HG03045 (cell line): ENCODE results near the gene TDRD12.
"Not testable (repeated sequence)": the region's sequence is repeated elsewhere in the genome, so short reads cannot be mapped to it uniquely, and the experiment has no call there.

Source experiments
- ATAC-seq: cut with Tn5 transposase; IDR thresholded peaks from one replicate; pipeline ENCODE4 v1.9.1; 2021; ENCODE audit warnings: mild to moderate bottlenecking, moderate library complexity; ENCODE audit not compliant: unreplicated experiment

Gene TDRD12

GRCh38 chr19:32829345-32829896 lies 109.9 kb downstream of the TDRD12 start:
- no peak for ATAC-seq

GRCh38 chr19:32830231-32831014 lies 110.9 kb downstream of the TDRD12 start:
- no peak for ATAC-seq

GRCh38 chr19:32831611-32832010 lies 112.0 kb downstream of the TDRD12 start:
- ATAC-seq = no peak

- not testable (repeated sequence) for ATAC-seq
These were observed 112.5 kb downstream of the TDRD12 start for GRCh38 chr19:32832094-32832493.

GRCh38 chr19:32832825-32833224 lies 113.3 kb downstream of the TDRD12 start:
- not testable (repeated sequence) for ATAC-seq

GRCh38 chr19:32833388-32833787 lies 113.8 kb downstream of the TDRD12 start:
- ATAC-seq = not testable (repeated sequence)

GRCh38 chr19:32837531-32837930 lies 118.0 kb downstream of the TDRD12 start:
- ATAC-seq = no peak

GRCh38 chr19:32842061-32842460 lies 122.5 kb downstream of the TDRD12 start:
- no peak for ATAC-seq

GRCh38 chr19:32843716-32844245 lies 124.2 kb downstream of the TDRD12 start:
- no peak for ATAC-seq

- ATAC-seq = not testable (repeated sequence)
These were observed 128.5 kb downstream of the TDRD12 start for GRCh38 chr19:32848035-32848434.

- ATAC-seq = no peak
These were observed 132.6 kb downstream of the TDRD12 start for GRCh38 chr19:32852216-32852615.

- not testable (repeated sequence) for ATAC-seq
These were observed 137.3 kb downstream of the TDRD12 start for GRCh38 chr19:32856818-32857217.

- ATAC-seq = no peak
These were observed 138.0 kb downstream of the TDRD12 start for GRCh38 chr19:32857584-32857983.

- ATAC-seq = no peak
These were observed 138.6 kb downstream of the TDRD12 start for GRCh38 chr19:32858155-32858554.

GRCh38 chr19:32858559-32858958 lies 139.0 kb downstream of the TDRD12 start:
- no peak for ATAC-seq

- no peak for ATAC-seq
These were observed 140.0 kb downstream of the TDRD12 start for GRCh38 chr19:32859591-32859990.

- ATAC-seq = no peak
These were observed 142.0 kb downstream of the TDRD12 start for GRCh38 chr19:32861596-32861995.

- ATAC-seq = no peak
These were observed 142.6 kb downstream of the TDRD12 start for GRCh38 chr19:32862173-32862572.

- no peak for ATAC-seq
These were observed 143.2 kb downstream of the TDRD12 start for GRCh38 chr19:32862741-32863140.

GRCh38 chr19:32863301-32863700 lies 143.7 kb downstream of the TDRD12 start:
- no peak for ATAC-seq

GRCh38 chr19:32863841-32864240 lies 144.3 kb downstream of the TDRD12 start:
- ATAC-seq = no peak

GRCh38 chr19:32864318-32865007 lies 144.9 kb downstream of the TDRD12 start:
- ATAC-seq = no peak
